Stimulated activated CD4-positive, alpha-beta T cell treated with anti-CD3 and anti-CD28 coated beads, Interleukin-1b, Interleukin-23, amount 100 ng/mL, for 4 hours (primary cell): ENCODE data around the gene KLK4.

Experiments
- DNase-seq, 2 donors: peaks; one replicate each; pipeline ENCODE4 v3.0.0-alpha.2; 2020; ENCODE audit warnings: low read depth in 2 of 2

KLK4 gene, protein sequence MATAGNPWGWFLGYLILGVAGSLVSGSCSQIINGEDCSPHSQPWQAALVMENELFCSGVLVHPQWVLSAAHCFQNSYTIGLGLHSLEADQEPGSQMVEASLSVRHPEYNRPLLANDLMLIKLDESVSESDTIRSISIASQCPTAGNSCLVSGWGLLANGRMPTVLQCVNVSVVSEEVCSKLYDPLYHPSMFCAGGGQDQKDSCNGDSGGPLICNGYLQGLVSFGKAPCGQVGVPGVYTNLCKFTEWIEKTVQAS

DNA sequence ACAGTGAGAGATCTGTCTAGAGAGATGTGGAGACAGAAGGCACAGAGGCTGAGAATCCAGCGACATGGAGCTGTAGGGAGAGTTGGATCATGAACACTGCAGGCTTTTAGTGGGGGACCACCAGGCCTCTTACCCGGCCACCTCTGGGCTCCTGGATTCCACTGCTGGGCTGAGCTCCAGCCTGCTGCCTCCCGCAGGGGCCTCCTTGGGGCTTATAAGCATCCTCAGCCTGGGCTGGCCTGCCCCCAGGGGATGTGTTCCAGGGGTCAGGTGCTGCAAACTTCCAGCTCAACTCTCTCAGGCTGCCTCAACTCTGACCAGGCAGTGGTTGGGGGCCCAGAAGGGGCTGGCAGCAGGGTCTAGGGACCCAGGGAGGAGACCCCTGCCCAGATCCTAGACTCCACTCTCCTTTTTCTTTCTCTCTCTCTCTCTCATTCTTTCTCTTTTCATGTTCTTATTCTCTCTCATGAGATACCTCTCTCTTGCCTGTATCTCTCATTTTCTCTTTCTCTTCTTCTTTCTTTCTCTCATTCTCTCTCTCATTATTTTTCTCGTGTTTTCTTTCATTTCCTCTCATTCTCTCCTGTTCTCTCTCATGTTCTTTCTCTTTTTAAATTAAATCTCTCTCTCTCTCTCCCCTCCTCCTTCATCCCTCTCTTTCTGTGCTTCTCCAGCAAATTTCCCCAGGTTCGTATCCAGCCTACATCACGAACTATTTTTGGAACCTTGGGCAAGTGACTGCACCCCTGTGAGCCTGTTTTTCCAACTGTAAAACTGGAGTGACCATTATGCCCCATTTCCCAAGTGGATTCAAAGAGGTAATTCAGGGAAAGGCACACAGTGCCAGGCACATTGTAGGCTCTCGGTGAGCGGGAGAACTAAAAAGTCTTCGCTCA, at the start of gene KLK4:
KLK4 (minus strand) TSS at position 190 of the 896 bp plus-strand sequence. CDS start 657 bp downstream, outside the sequence.
- no peak for DNase-seq

DNA sequence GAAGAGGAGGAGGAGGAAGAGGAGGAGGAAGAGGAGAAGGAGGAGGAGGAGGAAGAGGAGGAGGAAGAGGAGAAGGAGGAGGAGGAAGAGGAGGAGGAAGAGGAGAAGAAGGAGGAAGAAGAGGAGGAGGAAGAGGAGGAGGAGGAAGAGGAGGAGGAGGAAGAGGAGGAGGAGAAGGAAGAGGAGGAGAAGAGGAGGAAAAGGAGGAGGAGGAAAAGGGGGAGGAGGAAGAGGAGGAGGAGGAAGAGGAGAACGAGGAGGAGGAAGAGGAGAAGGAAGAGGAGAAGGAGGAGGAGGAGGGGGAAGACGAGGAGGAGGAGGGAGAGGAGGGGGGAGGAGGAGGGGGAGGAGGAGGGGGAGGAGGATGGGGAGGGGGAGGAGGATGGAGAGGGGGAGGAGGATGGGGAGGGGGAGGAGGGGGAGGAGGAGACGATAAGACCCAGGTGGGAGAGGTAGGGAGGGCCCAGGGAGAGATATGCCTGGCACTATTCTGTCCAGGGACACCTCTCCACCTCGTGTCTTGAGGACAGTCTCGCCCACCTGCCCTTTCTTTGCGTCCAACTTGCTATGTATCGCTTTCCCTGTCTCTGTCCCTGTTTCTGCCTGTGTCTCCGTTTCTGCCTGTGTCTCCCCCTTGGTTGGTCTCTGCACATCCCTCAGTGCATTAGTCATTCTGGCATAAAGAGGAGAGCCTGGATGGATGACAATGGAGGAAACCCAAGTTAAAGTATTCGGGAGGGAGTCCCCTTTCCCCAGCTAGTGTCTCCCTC, 48.7 kb upstream of the KLK4 start:
- DNase-seq: no peak

DNA sequence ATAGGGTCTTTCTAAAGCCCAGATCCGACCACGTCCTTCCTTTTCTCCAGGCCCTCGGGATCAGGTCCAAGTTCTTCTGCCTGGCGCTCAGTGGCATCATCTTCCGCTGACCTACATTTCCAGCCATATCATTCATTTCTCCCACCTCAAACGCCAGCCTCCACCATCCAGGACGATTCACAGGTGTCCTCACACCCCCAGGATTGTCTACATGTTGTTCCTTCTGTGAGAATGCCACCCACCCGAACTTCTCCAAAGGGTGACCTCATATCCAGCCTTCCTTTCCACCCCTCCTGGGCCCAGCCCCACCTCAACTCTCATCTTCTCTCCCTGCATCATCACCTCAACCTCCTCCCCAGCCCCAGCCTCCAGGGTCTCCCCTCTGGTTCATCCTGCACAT, 46.4 kb upstream of the KLK4 start:
- no peak for DNase-seq

DNA sequence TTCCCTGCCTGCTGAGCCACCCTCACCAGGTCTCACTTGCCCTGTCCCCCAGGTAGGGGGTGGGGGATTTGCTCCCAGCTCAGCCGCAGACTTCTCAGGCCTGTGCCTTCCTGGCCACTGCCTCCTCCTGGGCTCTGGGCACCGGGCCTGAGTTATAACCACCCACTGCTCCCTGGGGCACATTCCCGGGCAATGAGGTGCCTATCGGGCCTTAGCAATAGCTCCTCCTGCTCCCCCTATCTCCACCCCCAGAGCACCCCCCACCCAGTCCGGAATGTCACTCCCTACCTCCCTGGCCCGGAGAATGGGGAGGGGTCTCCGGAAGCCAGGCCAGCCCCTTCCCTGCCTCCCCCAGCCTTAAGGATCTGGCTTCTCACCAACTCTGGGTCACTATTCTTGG, 41.7 kb upstream of the KLK4 start, which contains the start of gene KLK5:
KLK5 (minus strand) TSS at position 129 of the 400 bp plus-strand sequence. CDS start 381 bp downstream, outside the sequence.
- no peak for DNase-seq

DNA sequence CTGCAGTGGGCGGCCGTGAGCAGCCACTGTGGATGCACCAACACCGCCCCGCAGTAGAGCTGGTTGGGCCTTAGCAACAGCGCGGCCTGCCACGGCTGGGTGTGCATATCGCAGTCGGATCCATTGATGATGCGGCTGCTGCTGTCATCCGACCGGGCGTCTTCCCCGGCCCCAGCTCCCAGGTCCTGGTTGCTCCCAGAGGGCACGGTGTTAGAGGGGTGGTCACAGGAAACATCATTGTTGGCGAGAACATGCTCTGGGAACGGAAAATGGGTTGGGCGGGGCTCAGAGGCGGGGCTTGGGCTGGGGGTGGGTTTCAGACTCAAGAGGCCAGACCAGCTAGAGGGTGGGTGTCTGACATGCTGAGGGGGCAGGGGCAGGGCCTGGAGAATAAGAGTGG, 38.7 kb upstream of the KLK4 start:
- no peak for DNase-seq

DNA sequence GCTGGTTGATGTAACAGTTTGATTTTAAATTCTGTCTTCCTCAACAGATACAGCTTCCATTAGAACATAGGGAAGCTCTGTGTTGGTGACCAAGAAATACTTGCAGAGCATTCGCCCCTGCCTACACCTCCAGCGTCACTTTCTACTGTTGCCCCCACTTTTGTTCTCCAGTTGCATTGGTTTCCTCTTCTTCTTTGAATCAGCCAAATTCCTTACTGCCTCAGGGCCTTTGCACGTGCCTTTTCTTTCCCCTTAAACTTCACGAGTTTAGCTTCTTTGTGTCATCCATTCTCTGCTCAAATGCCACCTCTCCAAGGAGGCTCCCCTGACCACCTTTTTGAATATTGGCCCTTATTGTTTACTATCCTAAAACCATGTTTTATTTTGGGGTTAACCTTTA, 35.9 kb upstream of the KLK4 start:
- no peak for DNase-seq

DNA sequence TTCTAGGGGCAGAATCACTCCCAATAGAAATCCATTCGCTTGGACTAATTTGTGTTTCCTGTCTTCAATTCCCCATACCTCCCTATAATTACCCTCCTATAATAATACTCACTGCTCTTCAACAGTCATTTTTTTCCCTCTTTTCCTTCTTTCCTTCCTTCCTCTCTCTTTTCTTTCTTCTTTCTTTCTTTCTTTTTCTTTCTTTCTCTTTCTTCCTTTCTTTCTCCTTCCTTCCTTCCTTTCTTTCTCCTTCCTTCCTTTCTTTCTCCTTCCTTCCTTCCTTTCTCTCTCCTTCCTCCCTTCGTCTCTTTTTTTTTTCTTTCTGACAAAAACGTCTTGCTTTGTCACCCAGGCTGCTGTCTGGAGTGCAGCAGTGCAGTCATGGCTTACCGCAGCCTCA, 33.6 kb upstream of the KLK4 start:
- DNase-seq: no peak

DNA sequence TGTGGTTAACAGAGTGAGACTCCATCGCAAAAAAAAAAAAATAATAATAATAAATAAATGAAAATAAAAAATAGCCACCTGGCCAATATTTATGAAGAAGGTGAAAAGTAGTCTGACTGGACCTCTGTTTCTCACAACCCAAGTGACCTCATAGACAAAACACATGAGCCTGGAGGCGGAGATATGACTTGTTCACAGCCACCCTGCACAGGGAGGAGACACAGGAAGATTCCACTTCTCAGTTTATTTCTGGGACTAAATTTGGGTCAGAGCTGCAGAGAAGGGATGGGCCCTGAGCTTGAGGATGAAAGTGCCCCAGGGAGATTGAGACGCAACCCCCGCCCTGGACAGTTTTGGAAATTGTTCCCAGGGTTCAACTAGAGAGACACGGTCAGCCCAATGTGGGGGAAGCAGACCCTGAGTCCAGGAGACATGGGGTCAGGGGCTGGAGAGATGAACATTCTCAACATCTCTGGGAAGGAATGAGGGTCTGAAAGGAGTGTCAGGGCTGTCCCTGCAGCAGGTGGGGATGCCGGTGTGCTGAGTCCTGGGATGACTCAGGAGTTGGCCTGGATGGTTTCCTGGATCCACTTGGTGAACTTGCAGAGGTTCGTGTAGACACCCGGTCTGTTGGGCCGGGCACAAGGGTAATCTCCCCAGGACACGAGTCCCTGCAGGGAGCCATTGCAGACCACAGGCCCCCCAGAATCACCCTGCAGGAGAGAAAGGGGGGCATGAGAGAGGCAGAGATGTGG, 32.1 kb upstream of the KLK4 start:
- DNase-seq: no peak

DNA sequence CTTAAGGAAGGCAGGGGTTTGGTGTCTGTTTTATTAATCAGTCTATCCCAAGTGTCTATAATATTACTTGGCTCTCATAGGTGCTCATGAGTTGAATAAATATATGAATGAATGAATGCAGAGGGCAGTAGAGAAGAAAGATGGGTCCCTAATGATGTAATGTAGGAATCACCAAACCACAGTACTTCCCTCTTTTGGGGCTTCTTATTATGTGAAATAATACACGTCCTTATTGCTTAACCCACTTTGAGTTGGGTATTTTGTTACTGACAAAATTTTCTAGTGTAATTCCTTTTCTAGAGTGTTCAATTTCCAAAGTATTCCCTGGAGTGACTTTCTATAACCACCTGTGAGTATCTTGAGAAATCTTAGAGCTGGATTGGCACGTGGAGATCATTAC, 28.4 kb upstream of the KLK4 start:
- no peak for DNase-seq

DNA sequence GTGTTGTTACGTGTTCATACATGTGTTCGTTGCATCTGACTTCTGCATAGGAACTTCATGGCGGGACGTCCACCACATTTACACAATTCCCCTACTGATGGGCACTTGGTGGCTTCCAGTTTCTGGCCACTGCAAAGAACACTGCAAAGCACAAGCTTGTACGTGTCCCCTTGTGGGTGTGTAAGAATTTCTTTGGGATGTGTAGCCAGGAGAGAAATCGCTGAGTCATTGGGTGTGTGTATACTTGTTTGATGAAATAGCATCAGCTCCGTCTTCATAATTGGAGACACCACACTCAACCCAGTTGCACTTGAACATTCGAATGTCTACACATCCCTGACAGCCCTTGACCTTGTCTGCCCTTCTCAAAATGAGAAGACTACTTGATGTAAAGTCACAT, 22.4 kb upstream of the KLK4 start:
- DNase-seq: no peak

DNA sequence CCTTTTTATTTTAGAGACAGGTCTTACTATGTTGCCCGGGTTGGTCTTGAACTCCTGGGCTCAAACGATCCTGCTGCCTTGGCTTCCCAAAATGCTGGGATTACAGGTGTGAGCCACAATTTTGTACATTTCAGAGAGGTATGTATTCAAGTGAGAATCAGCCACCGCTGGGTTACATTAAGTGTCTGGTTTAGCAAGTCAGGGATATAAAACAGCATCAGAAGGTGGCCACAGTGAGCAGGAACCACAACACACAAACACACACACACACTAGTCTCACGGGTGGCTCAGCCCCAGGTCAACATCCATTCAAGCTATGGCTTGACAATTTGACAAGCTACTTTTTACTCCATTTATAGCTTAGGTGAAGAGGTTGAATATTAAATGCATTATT, 21.5 kb upstream of the KLK4 start:
- no peak for DNase-seq

DNA sequence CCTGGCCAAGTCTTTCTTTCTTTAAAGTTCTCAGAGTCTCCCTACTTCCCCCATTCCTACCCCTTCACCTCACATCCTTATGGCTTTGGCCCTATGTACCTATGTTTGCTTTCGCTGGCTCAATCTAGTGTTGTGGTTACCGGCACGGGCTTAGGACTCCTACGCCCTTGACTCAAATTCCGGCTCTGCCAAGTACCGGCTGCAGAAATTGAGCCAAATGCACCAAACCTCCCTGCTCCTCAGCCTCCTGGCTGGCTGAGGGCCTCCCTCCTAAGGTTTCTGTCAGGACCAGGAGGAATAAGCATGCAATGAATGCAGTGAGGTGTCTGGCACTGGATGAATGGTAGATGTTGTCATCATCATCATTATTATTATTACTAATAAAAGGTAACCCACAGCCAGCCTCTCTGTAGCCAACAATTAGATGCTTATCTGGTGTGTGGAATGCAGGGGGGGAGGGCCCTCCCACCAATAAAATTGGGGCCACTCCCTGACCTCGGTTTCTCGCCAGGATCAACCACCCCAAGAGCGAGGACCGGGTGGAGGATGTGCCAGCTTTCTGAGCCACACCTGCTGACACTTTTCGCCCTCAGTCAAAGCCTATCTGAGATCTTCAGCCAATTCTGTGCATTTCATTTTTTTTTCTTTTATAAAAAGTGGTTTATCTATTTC, 21.0 kb upstream of the KLK4 start:
- DNase-seq: no peak

DNA sequence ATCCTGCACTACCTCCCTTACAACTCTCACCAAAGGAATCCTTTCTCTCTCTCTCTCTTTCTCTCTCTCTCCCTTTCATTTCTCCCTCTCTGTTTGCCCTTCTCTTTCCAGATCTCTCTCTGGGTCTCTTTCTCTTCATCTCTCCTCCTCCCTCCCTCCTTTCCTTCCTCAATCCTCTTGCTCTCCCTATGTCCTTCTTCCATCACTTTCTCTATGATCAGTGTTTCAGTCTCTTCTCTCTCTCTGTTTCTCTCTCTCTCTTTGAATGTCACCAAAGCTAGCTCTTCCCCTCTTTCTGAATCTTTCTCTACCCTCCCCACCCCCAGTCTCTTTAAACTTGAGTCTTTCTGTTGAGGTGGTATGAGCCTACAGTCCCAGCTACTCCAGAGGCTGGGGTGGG, 19.8 kb upstream of the KLK4 start:
- DNase-seq: no peak

DNA sequence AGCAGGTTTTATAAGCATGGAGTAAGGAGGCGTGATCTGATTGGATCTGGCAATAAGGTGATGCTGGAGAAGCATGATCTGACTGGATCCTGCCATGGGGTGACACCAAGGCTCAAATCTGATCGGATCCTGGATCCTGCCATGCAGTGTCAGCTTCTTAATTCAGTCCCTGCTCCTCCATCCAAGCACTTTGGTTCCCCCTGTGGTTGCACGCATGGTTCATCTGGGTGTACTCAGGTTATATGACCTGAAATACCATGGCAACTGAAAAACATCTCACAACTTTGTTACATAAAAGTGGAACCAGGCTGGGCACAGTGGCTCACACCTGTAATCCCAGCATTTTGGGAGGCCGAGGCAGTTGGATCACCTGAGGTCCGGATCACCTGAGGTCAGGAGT, 17.6 kb upstream of the KLK4 start:
- no peak for DNase-seq

DNA sequence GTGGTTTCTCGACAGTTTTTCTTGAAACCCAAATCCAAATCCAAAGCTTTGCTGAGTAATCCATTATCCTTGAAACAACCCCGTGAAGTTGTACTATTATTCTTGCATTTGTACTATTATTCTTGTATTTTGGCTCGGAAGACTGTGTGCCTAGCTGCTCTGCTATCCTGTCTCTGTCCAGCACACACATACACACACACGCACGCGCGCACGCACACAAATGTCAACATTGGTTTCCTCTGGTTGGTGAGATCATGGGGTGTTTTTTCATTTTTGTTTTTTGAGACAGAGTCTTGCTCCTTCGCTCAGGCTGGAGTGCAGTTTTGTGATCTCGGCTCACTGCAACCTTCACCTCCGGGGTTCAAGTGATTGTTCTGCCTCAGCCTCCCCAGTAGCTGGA, 14.9 kb upstream of the KLK4 start:
- no peak for DNase-seq

DNA sequence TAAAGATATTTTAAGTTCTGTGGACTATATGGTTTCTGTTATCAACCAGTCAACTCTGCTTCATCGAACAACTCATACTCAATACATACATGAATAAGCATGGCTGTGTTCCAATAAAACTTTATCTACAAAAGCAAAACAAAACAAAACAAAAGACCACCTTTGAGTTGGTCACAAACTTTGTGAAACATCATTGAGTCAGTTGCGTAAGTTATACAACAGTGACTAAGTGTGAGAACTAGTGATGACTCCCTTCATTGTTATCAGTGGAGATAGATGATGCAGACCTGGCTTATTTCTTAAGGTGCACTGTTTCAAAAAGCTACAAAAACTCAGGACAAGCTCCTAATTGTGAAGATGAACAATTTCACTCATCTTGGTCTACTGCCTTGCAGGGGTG, 14.5 kb upstream of the KLK4 start:
- DNase-seq: no peak

DNA sequence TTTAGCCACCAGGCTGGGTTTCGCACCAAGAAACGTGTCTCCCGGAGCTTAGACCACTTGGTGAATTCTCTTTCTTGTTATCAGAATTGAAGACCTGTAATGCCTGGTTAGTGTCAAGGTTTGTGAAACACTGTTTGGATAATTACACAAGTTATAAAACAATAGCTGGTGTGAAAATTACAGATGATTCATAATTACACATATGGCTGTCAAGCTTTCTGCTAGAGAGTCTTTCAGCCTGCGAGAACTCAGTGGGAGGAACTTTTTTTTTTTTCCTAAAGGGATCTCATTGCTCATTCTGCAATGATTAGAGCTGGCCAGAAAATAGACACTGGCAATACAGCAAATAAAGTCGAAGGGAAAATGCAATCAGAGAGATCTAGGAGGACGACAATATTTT, 13.4 kb upstream of the KLK4 start:
- no peak for DNase-seq

DNA sequence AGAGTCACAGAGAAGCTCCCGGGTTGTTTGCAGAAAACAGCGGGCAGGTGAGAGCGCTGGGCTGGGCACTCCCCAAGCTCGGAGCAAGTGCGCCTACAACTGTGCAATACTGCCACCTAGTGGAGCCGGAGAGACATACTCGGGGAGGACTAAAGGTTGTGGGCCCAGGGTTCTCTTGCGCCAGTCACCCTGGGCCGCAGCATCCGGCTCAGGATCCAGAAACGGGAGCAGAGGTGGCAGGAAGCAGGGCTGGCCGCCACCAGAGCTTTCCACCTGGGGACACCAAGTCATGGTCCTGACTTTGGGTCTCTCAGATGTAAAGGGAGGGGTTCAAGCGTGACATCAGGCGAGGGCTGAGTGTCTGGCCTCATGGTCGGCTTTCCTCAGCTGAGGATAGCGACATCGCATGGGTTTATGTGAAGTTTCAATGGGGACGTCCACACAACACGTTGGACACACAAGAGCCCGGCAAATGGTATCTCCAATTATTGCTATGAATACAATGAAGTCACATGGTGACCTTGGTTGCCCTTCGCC, 11.2 kb upstream of the KLK4 start:
- DNase-seq: peak; percentile 61 to 65

DNA sequence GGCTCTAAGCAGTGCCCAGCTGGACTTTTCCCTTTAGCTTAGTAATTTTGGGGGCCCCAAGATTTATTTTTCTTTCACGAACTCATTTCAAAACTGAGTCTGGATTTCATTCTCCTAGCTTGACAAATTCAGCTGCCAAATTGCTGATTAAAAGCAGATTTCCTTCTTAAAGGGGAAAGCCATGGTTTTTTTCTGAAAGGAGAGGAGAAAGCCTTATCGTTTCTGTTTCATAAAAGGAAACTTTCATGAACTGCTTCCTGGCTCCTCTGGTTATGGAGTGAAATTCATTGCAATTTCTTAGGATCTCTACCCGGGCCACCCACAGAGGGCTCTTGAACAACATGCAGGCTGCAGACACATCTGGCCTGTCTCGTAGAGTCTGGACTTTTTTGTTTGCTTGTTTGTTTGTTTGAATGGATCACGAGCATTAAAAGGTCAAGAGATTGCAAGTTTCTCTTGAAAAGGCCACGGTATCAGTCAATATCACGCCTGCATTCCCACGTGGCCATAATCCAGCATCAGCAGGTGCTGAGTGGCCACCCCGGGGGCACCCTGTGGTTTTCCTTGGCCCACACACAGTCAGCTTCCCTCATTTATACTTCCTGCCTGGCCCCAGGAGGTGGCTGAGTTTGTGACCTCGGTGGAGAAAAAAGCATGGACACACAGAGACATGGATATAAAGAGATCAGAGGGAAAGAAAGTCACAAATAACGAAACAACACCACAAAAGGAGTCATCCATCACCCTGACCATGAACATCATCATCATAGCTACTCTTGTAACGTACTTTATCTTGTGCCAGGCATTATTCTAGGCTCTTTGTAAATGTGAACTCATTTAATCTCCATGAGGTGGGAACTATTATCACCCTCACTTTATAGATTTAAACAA, 10.5 kb upstream of the KLK4 start:
- no peak for DNase-seq

DNA sequence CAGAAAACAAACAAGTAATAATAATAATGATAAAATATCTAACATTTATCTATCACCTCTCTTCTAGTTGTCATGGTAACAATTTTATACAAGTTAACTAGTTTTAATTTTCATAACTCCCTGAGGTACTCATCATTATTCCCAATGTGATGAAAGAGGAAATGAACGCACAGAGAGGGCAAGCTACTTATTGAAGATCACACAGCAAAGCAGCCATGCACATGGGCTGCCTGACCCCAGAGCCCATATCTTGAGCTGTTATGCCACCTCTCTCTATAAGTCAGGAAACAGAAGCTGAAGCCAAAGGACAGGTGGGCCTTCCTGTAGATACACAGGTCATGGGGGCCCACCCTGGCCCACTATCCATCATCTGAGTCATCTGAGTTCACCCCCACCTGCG, 4.9 kb upstream of the KLK4 start:
- DNase-seq: no peak
